GOT3 (cell line): ENCODE measurements around the gene CTDP1.
"Not testable (repeated sequence)": the region's sequence is repeated elsewhere in the genome, so short reads cannot be mapped to it uniquely, and the experiment has no call there.

Experiments used
- DNase-seq: peaks from one replicate; lab custom pipeline; 2025; ENCODE audit warnings: mixed read lengths; lab: John Stamatoyannopoulos, UW

The CTDP1 gene

DNA sequence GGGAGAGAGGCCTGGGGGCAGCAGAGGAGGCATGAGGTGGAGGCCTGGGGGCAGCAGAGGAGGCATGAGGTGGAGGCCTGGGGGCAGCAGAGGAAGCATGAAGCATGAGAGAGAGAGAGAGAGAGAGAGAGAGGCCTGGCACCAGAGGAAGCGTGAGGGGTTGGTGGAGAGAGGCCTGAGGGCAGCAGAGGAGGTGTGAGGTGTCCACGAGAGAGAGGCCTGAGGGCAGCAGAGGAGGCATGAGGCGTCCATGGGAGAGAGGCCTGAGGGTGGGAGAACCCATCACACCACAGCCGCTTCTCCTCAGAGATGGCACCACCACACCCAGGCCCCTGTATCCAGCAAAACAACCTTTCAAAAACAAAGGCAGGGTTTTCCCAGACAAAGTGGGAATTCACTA, 62.5 kb downstream of the CTDP1 start:
- no peak for DNase-seq

DNA sequence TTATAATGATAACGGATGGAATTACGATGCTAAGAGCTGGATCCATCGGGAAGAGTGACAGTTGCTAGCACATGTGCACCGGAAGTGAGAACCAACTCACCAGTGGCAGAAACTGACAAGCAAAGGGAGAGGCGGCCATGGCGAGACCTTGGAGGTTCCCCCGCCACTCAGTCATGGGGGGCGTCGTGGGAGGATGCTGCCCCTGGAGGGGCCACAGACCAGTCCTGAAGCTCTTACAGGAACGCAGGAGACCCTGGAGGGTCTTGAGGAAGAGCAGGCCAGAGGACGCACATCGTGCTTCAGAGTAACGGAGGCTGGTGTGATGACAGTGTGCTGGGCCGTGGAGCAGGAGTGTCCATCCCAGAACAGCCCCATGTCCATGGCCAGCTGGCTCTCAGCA, 65.0 kb downstream of the CTDP1 start:
- DNase-seq, result no peak

DNA sequence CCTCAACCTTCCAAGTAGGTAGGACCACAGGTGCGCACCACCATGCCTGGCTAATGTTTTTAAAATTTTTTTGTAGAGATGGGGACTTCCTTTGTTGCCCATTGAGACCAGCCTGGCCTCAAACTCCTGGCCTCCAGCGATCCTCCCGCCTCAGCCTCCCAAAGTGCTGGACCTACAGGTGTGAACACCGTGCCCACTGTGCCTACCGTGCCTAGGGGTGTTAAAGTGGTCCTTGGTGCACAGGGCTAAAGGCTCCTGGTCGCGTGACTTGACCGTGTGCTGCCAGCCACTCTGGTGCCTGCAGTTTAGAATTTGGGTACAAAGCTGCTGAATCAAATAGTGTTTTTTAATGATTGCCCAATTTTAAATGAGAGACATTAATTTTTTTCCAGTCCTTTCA, 67.1 kb downstream of the CTDP1 start:
- no peak for DNase-seq

- no peak for DNase-seq
Observed at GRCh38 chr18:79747156-79747845, 67.7 kb downstream of the CTDP1 start.

- no peak for DNase-seq
Observed at GRCh38 chr18:79748321-79749180, 68.9 kb downstream of the CTDP1 start.

- no peak for DNase-seq
Observed at GRCh38 chr18:79749251-79750191, 69.9 kb downstream of the CTDP1 start.

DNA sequence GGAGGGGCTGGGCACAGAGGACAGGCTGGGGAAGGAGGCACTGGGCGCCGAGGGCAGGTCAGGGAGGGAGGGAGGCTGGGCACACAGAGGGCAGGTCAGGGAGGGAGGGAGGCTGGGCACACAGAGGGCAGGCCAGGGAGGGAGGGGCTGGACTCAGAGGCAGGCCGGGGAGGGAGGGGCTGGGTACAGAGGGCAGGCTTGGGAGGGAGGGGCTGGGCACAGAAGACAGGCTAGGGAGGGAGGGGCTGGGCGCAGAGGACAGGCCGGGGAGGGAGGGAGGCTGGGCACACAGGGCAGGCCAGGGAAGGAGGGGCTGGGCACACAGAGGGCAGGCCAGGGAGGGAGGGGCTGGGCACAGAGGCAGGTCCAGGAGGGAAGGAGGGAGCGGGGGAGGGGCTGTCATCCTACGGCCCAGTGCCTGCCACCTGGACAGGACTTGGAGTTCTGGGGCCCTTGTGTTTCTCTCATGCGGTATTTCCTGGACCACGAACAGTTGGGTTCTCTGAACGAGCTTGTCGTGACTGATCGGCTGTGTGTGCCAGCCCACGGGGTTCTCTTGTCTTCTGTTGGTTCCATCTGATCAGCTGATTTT, 71.5 kb downstream of the CTDP1 start:
- no peak for DNase-seq

DNA sequence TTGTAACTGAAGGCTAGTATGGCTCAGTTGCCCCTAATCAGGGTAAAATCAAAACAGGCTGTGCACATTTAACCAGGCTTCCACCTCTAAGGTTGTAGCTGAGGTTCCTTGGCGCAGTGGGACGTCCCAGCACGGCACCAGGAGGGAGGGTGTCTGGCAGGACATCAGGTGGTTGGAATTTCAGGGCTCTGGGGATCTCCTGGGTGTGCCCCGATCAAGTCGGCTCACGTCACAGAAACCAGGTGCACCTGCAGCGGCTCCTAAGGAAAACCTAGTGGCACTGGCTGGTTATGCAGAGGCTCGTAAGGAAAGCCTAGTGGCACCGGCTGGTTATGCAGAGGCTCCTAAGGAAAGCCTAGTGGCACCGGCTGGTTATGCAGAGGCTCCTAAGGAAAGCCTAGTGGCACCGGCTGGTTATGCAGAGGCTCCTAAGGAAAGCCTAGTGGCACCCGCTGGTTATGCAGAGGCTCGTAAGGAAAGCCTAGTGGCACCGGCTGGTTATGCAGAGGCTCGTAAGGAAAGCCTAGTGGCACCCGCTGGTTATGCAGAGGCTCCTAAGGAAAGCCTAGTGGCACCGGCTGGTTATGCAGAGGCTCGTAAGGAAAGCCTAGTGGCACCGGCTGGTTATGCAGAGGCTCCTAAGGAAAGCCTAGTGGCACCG, 72.4 kb downstream of the CTDP1 start:
- not testable (repeated sequence) for DNase-seq

DNA sequence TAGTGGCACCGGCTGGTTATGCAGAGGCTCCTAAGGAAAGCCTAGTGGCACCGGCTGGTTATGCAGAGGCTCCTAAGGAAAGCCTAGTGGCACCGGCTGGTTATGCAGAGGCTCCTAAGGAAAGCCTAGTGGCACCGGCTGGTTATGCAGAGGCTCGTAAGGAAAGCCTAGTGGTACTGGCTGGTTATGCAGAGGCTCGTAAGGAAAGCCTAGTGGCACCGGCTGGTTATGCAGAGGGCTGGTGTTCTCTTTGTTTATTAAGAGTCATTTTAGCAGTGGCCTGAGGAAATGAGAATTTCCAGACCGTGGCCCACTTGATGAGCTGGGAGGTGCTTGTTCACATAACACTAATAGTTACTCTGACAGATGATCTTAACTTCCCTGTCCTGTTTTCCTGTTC, 73.3 kb downstream of the CTDP1 start:
- not testable (repeated sequence) for DNase-seq

DNA sequence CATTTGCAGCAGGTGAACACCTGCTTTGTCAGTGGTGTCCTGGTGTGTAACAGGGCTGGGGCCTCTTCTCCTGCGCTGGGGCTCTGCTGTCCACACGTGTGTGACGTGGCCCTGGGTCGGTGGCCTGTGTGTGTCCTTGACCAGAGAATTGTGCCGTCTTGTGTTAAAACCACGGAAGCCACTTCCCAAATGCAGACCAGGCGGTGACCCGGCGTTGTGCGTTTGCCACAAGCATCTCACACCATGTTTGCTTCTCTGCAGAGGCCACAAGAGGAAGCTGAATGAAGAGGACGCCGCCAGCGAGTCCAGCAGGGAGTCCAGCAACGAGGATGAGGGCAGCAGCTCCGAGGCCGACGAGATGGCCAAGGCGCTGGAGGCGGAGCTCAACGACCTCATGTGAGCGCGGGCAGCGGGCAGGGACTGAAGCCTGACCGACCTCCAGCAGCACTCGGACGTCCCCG, 73.8 kb downstream of the CTDP1 start:
- no peak for DNase-seq

GRCh38 chr18:79754022-79754761, 74.6 kb downstream of the CTDP1 start:
- DNase-seq, result no peak

GRCh38 chr18:79754831-79755351, 75.3 kb downstream of the CTDP1 start:
- no peak for DNase-seq

- DNase-seq, result no peak
Observed at GRCh38 chr18:79755496-79756142, 76.0 kb downstream of the CTDP1 start.

DNA sequence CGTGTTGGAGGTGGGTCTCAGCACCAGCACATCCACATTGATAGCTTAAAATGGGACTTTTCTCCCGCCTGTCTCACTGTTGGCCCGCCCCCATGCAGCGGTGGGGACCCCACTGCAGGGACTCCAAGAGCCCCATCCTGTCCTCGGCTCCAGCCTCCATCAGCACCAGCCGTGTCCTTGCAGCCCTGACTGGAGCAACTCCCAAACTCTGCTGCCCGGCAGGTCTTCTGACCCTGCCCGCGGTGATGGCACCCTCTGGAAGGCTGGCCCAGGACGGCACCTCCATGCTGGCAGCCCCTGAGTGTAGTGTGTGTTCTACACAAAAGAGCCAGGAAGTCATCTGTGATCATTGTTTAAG, 76.5 kb downstream of the CTDP1 start:
- no peak for DNase-seq

DNA sequence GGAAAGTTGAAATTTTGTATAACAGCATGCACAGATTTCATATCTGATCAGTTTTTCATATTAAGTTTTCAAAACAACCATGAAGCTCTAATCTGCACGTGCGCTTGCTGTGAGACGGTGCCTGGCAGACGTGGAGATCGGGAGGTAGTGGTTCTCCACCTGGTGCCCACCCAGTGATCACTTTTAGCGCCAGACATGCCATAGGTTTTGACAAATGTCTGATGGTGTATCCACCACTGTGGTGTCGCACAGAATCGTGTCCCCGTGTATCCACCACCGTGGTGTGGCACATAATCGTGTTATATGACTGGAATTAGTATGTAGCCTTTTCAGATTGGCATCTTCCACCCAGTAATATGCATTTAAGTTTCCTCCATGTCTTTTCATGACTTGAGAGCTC, 77.2 kb downstream of the CTDP1 start:
- DNase-seq, result no peak

- DNase-seq, result no peak
Observed at GRCh38 chr18:79760348-79760747, 80.7 kb downstream of the CTDP1 start.

- DNase-seq, result no peak
Observed at GRCh38 chr18:79760881-79761280, 81.3 kb downstream of the CTDP1 start.

- DNase-seq, result no peak
Observed at GRCh38 chr18:79763407-79763806, 83.8 kb downstream of the CTDP1 start.

DNA sequence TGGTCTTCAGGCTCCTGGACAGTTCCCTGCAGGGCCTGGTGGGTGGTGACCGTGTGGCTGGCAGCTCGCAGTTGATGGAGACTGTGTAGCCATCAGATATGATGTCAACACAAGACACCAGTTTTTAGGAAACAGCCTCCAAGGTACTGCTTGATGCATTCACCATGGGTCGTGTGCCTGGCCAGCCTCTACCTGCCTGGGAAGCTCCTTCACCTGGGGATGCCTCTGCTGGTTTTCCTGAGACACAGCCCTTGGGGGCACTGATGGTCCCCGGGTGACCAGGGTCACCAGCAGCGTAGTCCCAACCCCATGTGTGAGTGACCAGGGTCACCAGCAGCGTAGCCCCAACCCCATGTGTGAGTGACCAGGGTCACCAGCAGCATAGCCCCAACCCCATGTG, 84.5 kb downstream of the CTDP1 start:
- no peak for DNase-seq
